OCI-LY3 (cell line): ENCODE results near the gene SRGAP1.

Experiments
- H2AFZ ChIP-seq: fragments of 200-600, 300-600 bp; shearing (Covaris generic); 2 replicates; pipeline ENCODE4 v1.6.0; 2014; ENCODE audit warnings: antibody characterized with exemption, low read depth, low read length
- H3K27ac ChIP-seq: fragments of 200-600, 300-600 bp; sonication (generic); 2 replicates; pipeline ENCODE4 v1.5.1; 2014; ENCODE audit warnings: mild to moderate bottlenecking, low read length, moderate library complexity, mixed read lengths
- H3K27me3 ChIP-seq: fragments of 200-600, 300-600 bp; sonication (generic); 2 replicates; pipeline ENCODE4 v1.6.1; 2014; ENCODE audit warnings: low read depth, low read length, mixed read lengths
- H3K36me3 ChIP-seq: fragments of 200-600, 300-600 bp; sonication (generic); replicated peaks from 2 replicates; pipeline ENCODE3; 2014; ENCODE audit warnings: low read depth, low read length, mixed read lengths
- H3K4me1 ChIP-seq: fragments of 300-600, 200-600 bp; sonication (generic); 2 replicates; pipeline ENCODE4 v1.6.1; 2014; ENCODE audit warnings: low read length, mixed read lengths
- H3K4me2 ChIP-seq: fragments of 200-600, 300-600 bp; sonication (generic); 2 replicates; pipeline ENCODE4 v1.6.1; 2014; ENCODE audit warnings: low read length, mixed read lengths
- H3K4me3 ChIP-seq: fragments of 300-600, 200-600 bp; sonication (generic); 2 replicates; pipeline ENCODE4 v1.5.1; 2014; ENCODE audit warnings: antibody characterized with exemption, mild to moderate bottlenecking, low read length, moderate library complexity
- H3K79me2 ChIP-seq: fragments of 300-600, 200-600 bp; shearing (Covaris generic); 2 replicates; pipeline ENCODE4 v1.6.1; 2014; ENCODE audit warnings: mild to moderate bottlenecking, low read length, mixed read lengths
- H3K9ac ChIP-seq: fragments of 300-600, 200-600 bp; shearing (Covaris generic); 2 replicates; pipeline ENCODE4 v1.6.0; 2014; ENCODE audit warnings: mild to moderate bottlenecking, low read length, moderate library complexity
- H3K9me3 ChIP-seq: fragments of 200-600, 300-600 bp; shearing (Covaris generic); 2 replicates; pipeline ENCODE4 v1.6.1; 2014; ENCODE audit warnings: low read length, mixed read lengths; ENCODE audit not compliant: insufficient read depth
- H4K20me1 ChIP-seq: fragments of 200-600, 300-600 bp; sonication (generic); 2 replicates; pipeline ENCODE4 v1.6.1; 2016; ENCODE audit warnings: low read length, mixed read lengths; ENCODE audit not compliant: insufficient read depth
- EZH2phosphoT487 ChIP-seq: fragments of 200-600 bp; shearing (Covaris generic); IDR thresholded peaks from 2 replicates; pipeline ENCODE4 v1.6.1; 2018; ENCODE audit warnings: antibody characterized with exemption, mixed run types, low read depth
- TF ChIP-seq, protein P1 (sequence below): fragments of 200-600, 300-600 bp; sonication (generic); IDR thresholded peaks from 2 replicates; pipeline ENCODE4 v1.5.1; 2014; ENCODE audit warnings: antibody characterized with exemption, low read length, low read depth

SRGAP1 gene

DNA sequence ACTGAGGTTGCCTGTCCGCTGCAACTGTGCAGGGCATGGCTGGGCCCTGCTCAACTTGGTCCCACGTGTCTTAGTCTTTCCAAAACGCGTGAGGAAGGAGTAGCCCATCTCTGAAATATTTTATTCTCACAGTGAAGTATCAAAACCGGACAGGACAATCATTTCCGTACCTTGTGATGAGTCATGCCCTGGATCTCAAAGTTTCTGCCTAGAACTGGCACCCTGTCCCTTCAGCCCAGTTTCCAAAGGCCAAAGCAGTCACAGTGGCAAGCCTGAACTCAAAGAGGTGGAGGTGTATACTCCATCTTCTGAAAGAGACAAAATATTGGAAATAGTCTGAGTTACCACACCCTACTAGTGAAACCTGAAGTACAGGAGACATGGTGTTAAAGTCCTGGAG lies 28.5 kb upstream of the SRGAP1 start:
- H3K4me3 ChIP-seq = no peak overlapping the region
- no peaks in the 10 kb centered on the region for H3K36me3 ChIP-seq
- H3K4me2 ChIP-seq = no peak overlapping the region
- H3K27me3 ChIP-seq = no peaks in the 10 kb centered on the region
- H3K9ac ChIP-seq = no peak overlapping the region
- H3K79me2 ChIP-seq = no peaks in the 10 kb centered on the region
- TF ChIP-seq, protein P1, sequence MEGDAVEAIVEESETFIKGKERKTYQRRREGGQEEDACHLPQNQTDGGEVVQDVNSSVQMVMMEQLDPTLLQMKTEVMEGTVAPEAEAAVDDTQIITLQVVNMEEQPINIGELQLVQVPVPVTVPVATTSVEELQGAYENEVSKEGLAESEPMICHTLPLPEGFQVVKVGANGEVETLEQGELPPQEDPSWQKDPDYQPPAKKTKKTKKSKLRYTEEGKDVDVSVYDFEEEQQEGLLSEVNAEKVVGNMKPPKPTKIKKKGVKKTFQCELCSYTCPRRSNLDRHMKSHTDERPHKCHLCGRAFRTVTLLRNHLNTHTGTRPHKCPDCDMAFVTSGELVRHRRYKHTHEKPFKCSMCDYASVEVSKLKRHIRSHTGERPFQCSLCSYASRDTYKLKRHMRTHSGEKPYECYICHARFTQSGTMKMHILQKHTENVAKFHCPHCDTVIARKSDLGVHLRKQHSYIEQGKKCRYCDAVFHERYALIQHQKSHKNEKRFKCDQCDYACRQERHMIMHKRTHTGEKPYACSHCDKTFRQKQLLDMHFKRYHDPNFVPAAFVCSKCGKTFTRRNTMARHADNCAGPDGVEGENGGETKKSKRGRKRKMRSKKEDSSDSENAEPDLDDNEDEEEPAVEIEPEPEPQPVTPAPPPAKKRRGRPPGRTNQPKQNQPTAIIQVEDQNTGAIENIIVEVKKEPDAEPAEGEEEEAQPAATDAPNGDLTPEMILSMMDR = no peak
- no peak for TF ChIP-seq EZH2phosphoT487
- no peak overlapping the region for H2AFZ ChIP-seq
- H3K9me3 ChIP-seq = no peaks in the 10 kb centered on the region
- no peaks in the 10 kb centered on the region for H4K20me1 ChIP-seq
- peaks cover 20% of the 10 kb centered on the region for H3K4me1 ChIP-seq
- no peak overlapping the region for H3K27ac ChIP-seq

DNA sequence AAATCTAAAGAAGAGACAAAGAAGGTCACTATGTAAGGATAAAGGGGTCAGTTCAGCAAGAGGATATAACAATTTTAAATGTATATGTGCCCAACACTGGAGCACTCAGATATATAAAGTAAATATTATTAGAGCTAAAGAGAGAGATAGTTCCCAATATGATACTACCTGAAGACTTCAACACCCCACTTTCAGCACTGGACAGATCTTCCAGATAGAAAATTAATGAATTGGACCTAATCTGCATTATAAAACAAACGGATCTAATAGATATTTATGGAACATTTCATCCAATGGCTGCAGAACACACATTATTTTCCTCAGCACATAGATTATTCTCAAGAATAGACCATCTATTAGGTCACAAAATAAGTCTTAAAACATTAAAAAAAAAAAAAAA lies 24.1 kb upstream of the SRGAP1 start:
- no peak overlapping the region for H3K4me3 ChIP-seq
- no peaks in the 10 kb centered on the region for H3K27me3 ChIP-seq
- TF ChIP-seq, protein P1 = no peak
- no peak for TF ChIP-seq EZH2phosphoT487
- H2AFZ ChIP-seq = no peak overlapping the region
- H4K20me1 ChIP-seq = no peaks in the 10 kb centered on the region
- H3K27ac ChIP-seq = no peak overlapping the region
- peaks cover 5% of the 10 kb centered on the region for H3K4me1 ChIP-seq
- no peaks in the 10 kb centered on the region for H3K79me2 ChIP-seq
- H3K36me3 ChIP-seq = no peaks in the 10 kb centered on the region
- H3K9ac ChIP-seq = no peak overlapping the region
- H3K9me3 ChIP-seq = no peaks in the 10 kb centered on the region
- H3K4me2 ChIP-seq = no peak overlapping the region

- H3K9ac ChIP-seq = no peak overlapping the region
- H3K9me3 ChIP-seq = no peaks in the 10 kb centered on the region
Observed at GRCh38 chr12:63821781-63822251, 22.7 kb upstream of the SRGAP1 start.

GRCh38 chr12:63822352-63822751 lies 22.1 kb upstream of the SRGAP1 start:
- no peaks in the 10 kb centered on the region for H4K20me1 ChIP-seq
- no peak overlapping the region for H3K4me2 ChIP-seq
- H2AFZ ChIP-seq = no peak overlapping the region
- no peak overlapping the region for H3K4me3 ChIP-seq
- H3K9ac ChIP-seq = no peak overlapping the region
- H3K4me1 ChIP-seq = no peaks in the 10 kb centered on the region
- H3K27ac ChIP-seq = no peak overlapping the region
- H3K79me2 ChIP-seq = no peaks in the 10 kb centered on the region
- H3K27me3 ChIP-seq = no peaks in the 10 kb centered on the region
- no peaks in the 10 kb centered on the region for H3K9me3 ChIP-seq
- TF ChIP-seq, protein P1 = no peak
- no peak for TF ChIP-seq EZH2phosphoT487
- H3K36me3 ChIP-seq = no peaks in the 10 kb centered on the region

More at GRCh38 chr12:63821781-63822251, 22.7 kb upstream of the SRGAP1 start:
- Histone ChIP-seq H4K20me1 (no peaks in the 10 kb centered on the region), H3K27me3 (no peaks in the 10 kb centered on the region), H3K4me2 (no peak overlapping the region), H3K79me2 (no peaks in the 10 kb centered on the region), H3K4me1 (no peaks in the 10 kb centered on the region), H2AFZ (no peak overlapping the region), H3K4me3 (no peak overlapping the region), H3K36me3 (no peaks in the 10 kb centered on the region), H3K27ac (no peak overlapping the region)
- TF ChIP-seq, protein P1 = no peak
- no peak for TF ChIP-seq EZH2phosphoT487
